ENCODE measurements around the gene ZDHHC23.
A peak's percentile ranks its signal among the peaks of the same experiment; 100 is the strongest.

ZDHHC23 gene

DNA sequence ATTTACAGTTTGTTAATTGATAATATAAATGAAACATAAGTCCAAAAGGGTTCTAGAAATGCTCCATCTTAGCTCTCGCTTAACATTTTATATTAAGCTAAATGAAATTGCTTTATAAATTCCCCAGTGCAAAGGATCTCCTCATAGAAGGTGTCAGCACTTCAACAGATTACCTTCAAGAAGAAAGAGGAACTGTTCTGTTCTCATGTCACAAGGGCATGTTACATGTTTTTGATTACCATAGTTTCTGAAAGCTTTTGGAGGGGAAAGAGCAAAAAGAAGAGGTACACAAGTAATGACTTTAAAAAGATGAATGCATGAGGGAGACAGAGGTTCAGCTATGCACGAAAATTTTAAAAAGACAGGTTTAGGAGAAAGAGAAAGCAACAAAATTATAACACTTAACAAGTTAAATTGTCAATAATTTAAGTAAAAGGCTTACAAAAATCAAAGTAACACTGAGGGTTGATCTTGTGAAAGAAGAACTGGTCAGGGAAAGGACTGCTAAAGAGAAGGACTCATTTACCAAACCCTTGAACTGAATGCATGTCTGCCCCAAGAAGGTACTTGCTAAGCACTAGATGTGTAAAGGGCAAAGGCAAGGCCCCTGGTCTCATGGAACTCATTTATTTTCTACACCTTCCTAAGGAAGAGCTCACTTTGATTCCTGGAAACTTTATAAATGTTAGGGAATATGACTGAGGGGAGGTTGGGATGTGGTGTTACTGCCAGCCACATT lies 63.4 kb downstream of the ZDHHC23 start:
- DNase-seq: peak; percentile 15

All from hematopoietic multipotent progenitor cell treated with erythropoietin and hydrocortisone succinate and interleukin-3 and kit ligand, for 4 days (in vitro differentiated cells).